Right cardiac atrium (tissue), 5 donors: ENCODE results near the gene GABRB1. TPM values are rescaled to one million over a fixed set of nuclear protein-coding genes. Genes with fewer than 3 reads are reported as not detected.

Experiments used
- ATAC-seq, 2 donors: fragments of 200-7000 bp; cut with Tn5 transposase; one replicate each; pipeline versions ENCODE4 v1.8.0 to v1.9.1; 2020; ENCODE audit warnings: moderate library complexity in 2 of 2, mild to moderate bottlenecking in 1 of 2
- DNase-seq, 3 donors: peaks; one replicate each; pipeline ENCODE4 v3.0.0-alpha.2; 2020
- H3K27ac ChIP-seq: one replicate; pipeline ENCODE4 v1.5.1; 2013; ENCODE audit warnings: mild to moderate bottlenecking, low read length, control low read depth, moderate library complexity
- H3K27me3 ChIP-seq: one replicate; pipeline ENCODE4 v1.6.1; 2013; ENCODE audit not compliant: control insufficient read depth, insufficient read depth
- H3K4me1 ChIP-seq: one replicate; pipeline ENCODE4 v1.6.1; 2013; ENCODE audit warnings: low read length; ENCODE audit not compliant: control insufficient read depth, insufficient read depth
- H3K4me3 ChIP-seq: one replicate; pipeline ENCODE4 v1.5.1; 2013; ENCODE audit warnings: low read length, control low read depth
- H3K9me3 ChIP-seq: one replicate; pipeline ENCODE4 v1.6.1; 2013; ENCODE audit warnings: low read length; ENCODE audit not compliant: control insufficient read depth
- WGBS: extraction: QIAGEN DNeasy Blood & Tissue Kit; methylation state at CpG from one replicate; pipeline ENCODE4 v1.1.7; 2013; 5-methylcytosine and 5-hydroxymethylcytosine counted together
- intact Hi-C, 4 donors: fragments of 100-400 bp; cut with DNase I; formaldehyde crosslinking; loops; one replicate each; pipeline versions ENCODE4 v1.11.0 to v1.14.0; 2022 to 2023
- polyA plus RNA-seq: library from polyadenylated mRNA; stranded (reverse); fragments of 200-250 nt; gene quantifications from one replicate; pipeline ENCODE4 v1.2.3, GENCODE V29; 2013
- total RNA-seq, 4 donors: library from RNA; stranded (reverse); fragmentation: NEBNext Ultra II Directional; extraction: Animal tissue kit (Norgen Biotek cat#: 25700); gene quantifications; one replicate each; pipeline ENCODE4 v1.2.1, GENCODE V29; 2021
- donor health status: healthy with polysubstance abuse.
- donor health status: DM: no; HTN: yes; CAD: no.
- donor health status: DM: no; HTN: no; CAD: no.
- donor health status: DM: no; HTN: yes; CAD: no; lungs with severe emphysema.
- donor health status: DM: yes; HTN: yes; CAD: no.

GABRB1 gene
- total and polyA plus RNA-seq, 5 donors: 1.00 to 4.6 (median 3.1) TPM

- DNase-seq (no peak), ATAC-seq (no peak)
- Histone ChIP-seq H3K27me3 (no peaks in the 10 kb centered on the region), H3K4me3 (no peak overlapping the region), H3K9me3 (no peaks in the 10 kb centered on the region), H3K4me1 (no peaks in the 10 kb centered on the region), H3K27ac (no peak overlapping the region)
- 38% methylated on average over 2 of the region's 2 CpGs for WGBS
- intact Hi-C loops: no loop called here
These were observed 204.4 kb downstream of the GABRB1 start for GRCh38 chr4:47235721-47236120.

GRCh38 chr4:47238667-47239066 lies 207.3 kb downstream of the GABRB1 start:
- no peaks in the 10 kb centered on the region for H3K9me3 ChIP-seq
- no peaks in the 10 kb centered on the region for H3K4me1 ChIP-seq
- ATAC-seq: no peak
- no peaks in the 10 kb centered on the region for H3K27me3 ChIP-seq
- DNase-seq: no peak
- H3K4me3 ChIP-seq: no peak overlapping the region
- 26% methylated on average over 1 of the region's 1 CpG for WGBS
- no peak overlapping the region for H3K27ac ChIP-seq
- intact Hi-C loops: no loop called here

GRCh38 chr4:47239649-47240048 lies 208.3 kb downstream of the GABRB1 start:
- Histone ChIP-seq H3K27me3 (no peaks in the 10 kb centered on the region), H3K4me3 (no peak overlapping the region), H3K4me1 (no peaks in the 10 kb centered on the region), H3K27ac (no peak overlapping the region), H3K9me3 (no peaks in the 10 kb centered on the region)
- ATAC-seq (no peak), DNase-seq (peak in 1 of 3 donors; percentile 20)
- WGBS: 60% methylated on average over 4 of the region's 4 CpGs
- intact Hi-C loops: no loop called here

GRCh38 chr4:47251348-47252135 lies 220.2 kb downstream of the GABRB1 start:
- ATAC-seq (no peak), DNase-seq (no peak)
- WGBS: 72% methylated on average over 9 of the region's 9 CpGs
- Histone ChIP-seq H3K27ac (no peak overlapping the region), H3K9me3 (no peaks in the 10 kb centered on the region), H3K4me3 (no peak overlapping the region), H3K27me3 (no peaks in the 10 kb centered on the region), H3K4me1 (no peaks in the 10 kb centered on the region)
- intact Hi-C loops: no loop called here

GRCh38 chr4:47263721-47264120 lies 232.4 kb downstream of the GABRB1 start:
- ATAC-seq: no peak
- Histone ChIP-seq H3K27ac (no peak overlapping the region), H3K27me3 (no peaks in the 10 kb centered on the region), H3K4me3 (no peak overlapping the region), H3K9me3 (no peaks in the 10 kb centered on the region), H3K4me1 (no peaks in the 10 kb centered on the region)
- 91% methylated on average over 3 of the region's 3 CpGs for WGBS
- intact Hi-C loops: no loop called here
- DNase-seq: no peak

- DNase-seq (no peak), ATAC-seq (no peak)
- 30% methylated on average over 2 of the region's 2 CpGs for WGBS
- intact Hi-C loops: no loop called here
- Histone ChIP-seq H3K27ac (no peak overlapping the region), H3K27me3 (no peaks in the 10 kb centered on the region), H3K4me3 (no peak overlapping the region), H3K4me1 (no peaks in the 10 kb centered on the region), H3K9me3 (no peaks in the 10 kb centered on the region)
These were observed 239.0 kb downstream of the GABRB1 start for GRCh38 chr4:47270201-47270888.

- no peak overlapping the region for H3K4me3 ChIP-seq
- H3K4me1 ChIP-seq: no peaks in the 10 kb centered on the region
- H3K27me3 ChIP-seq: no peaks in the 10 kb centered on the region
- WGBS: 89% methylated on average over 1 of the region's 1 CpG
- no peaks in the 10 kb centered on the region for H3K9me3 ChIP-seq
- intact Hi-C loops: no loop called here
- H3K27ac ChIP-seq: no peak overlapping the region
- DNase-seq (no peak), ATAC-seq (no peak)
These were observed 239.9 kb downstream of the GABRB1 start for GRCh38 chr4:47271291-47271690.

- H3K9me3 ChIP-seq: no peaks in the 10 kb centered on the region
- no peak overlapping the region for H3K4me3 ChIP-seq
- intact Hi-C loops: no loop called here
- ATAC-seq (no peak), DNase-seq (no peak)
- 39% methylated on average over 2 of the region's 2 CpGs for WGBS
- H3K27ac ChIP-seq: no peak overlapping the region
- no peaks in the 10 kb centered on the region for H3K4me1 ChIP-seq
- H3K27me3 ChIP-seq: no peaks in the 10 kb centered on the region
These were observed 243.5 kb downstream of the GABRB1 start for GRCh38 chr4:47274901-47275300.

- ATAC-seq (no peak), DNase-seq (no peak)
- WGBS: 53% methylated on average over 2 of the region's 2 CpGs
- intact Hi-C loops: no loop called here
- Histone ChIP-seq H3K27me3 (no peaks in the 10 kb centered on the region), H3K4me1 (no peaks in the 10 kb centered on the region), H3K9me3 (no peaks in the 10 kb centered on the region), H3K4me3 (no peak overlapping the region), H3K27ac (no peak overlapping the region)
These were observed 244.2 kb downstream of the GABRB1 start for GRCh38 chr4:47275595-47275994.

- no peaks in the 10 kb centered on the region for H3K4me1 ChIP-seq
- intact Hi-C loops: no loop called here
- no peak overlapping the region for H3K27ac ChIP-seq
- 43% methylated on average over 2 of the region's 2 CpGs for WGBS
- DNase-seq (no peak), ATAC-seq (no peak)
- no peaks in the 10 kb centered on the region for H3K9me3 ChIP-seq
- H3K4me3 ChIP-seq: no peak overlapping the region
- no peaks in the 10 kb centered on the region for H3K27me3 ChIP-seq
These were observed 247.3 kb downstream of the GABRB1 start for GRCh38 chr4:47278631-47279030.

- 72% methylated on average over 2 of the region's 2 CpGs for WGBS
- H3K4me3 ChIP-seq: no peak overlapping the region
- H3K27me3 ChIP-seq: no peaks in the 10 kb centered on the region
- no peak for ATAC-seq
- H3K27ac ChIP-seq: no peak overlapping the region
- intact Hi-C loops: no loop called here
- no peaks in the 10 kb centered on the region for H3K4me1 ChIP-seq
- no peak for DNase-seq
- H3K9me3 ChIP-seq: no peaks in the 10 kb centered on the region
These were observed 256.4 kb downstream of the GABRB1 start for GRCh38 chr4:47287735-47288134.
